GM10266 (cell line): ENCODE data around the gene PRAMEF27.
"Not testable (repeated sequence)": the region's sequence is repeated elsewhere in the genome, so short reads cannot be mapped to it uniquely, and the experiment has no call there.

Experiments used
- DNase-seq: peaks from one replicate; pipeline ENCODE4 v3.0.0; 2012; ENCODE audit errors: extremely low spot score

Gene PRAMEF27

DNA sequence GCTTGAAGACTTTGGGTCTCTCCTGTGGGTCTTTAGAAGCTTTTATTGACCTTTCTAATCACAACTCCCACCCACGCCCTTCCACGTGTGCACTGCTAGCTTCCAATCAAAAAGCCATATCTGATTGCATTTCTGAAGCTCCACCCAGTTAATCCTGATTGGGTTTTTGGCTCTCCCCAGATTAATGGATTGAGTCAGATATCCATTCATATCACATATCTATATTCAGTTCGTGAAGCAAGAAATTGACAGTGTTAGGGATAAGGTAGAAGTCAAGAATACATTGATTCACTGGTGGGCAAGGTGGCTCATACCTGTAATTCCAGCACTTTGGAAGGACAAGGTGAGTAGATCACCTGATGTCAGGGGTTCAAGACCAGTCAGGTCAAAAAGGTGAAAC lies at the start of gene PRAMEF27:
Gene PRAMEF27 (minus strand): TSS at position 101 of the 400 bp plus-strand sequence. CDS start 2,916 bp downstream, outside the sequence.
- DNase-seq: not testable (repeated sequence)

- not testable (repeated sequence) for DNase-seq
These were observed 14.1 kb upstream of the PRAMEF27 start, which contains the start of gene PRAMEF25 for GRCh38 chr1:13070474-13070873. Gene PRAMEF25, plus strand, starts transcription at chr1:13070774. Its CDS starts 2,920 bp downstream, at chr1:13073694.

DNA sequence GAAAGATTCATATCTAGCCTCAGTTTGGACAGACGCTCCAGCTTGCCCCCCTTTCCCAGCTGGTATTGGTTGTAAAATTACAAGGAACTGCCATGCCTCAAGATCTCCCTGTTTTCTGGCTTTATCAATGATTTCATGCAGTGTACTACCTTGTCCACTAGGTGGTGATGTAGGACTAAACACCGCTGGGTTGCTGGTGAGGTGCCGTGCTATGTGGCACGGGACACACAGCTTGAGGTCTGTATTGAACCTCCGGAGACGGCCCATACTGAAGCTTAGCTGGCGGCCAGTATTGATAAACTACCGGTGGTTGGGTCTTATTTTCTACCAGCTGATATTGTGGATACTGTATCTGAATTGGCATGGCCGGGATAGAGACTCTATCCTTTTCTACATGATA lies 36.5 kb downstream of the PRAMEF27 start:
- not testable (repeated sequence) for DNase-seq

DNA sequence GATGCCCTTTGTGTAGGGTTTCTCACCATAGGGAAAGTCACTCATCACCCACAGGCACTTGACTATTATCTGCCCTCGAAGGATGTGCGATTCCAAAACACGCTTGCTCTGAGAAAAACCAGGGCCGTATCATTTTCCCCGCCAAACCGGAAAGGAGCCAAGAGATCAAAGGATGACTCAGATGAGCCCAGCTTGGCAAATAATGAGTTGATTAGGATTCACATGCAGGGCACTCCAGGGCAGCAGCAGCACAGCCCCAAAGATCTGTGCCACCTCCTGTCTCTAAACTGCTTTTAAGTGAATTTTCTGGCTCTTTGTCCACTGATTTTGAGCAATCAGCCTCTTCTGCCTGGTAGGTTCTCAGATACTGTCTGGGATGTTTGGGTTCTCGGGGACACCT lies 44.4 kb downstream of the PRAMEF27 start:
- DNase-seq: not testable (repeated sequence)

DNA sequence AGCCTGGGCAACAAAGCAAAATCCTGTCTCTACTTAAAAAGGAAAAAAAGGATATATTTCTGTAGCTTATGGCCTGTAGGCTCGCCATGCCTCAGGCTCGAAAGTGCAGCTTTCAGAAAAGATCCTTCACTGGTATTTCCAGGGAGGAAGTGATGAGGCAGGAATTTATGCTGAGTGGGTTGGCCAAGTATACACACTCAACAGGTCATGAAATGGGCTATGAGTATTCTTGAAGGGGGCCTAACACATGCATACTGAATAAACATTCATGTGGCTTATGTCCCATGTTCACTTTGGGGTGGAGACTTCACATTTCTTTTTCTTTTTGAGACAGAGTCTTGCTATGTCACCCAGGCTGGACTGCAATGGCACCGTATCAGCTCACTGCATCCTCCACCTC lies 47.0 kb downstream of the PRAMEF27 start:
- not testable (repeated sequence) for DNase-seq

DNA sequence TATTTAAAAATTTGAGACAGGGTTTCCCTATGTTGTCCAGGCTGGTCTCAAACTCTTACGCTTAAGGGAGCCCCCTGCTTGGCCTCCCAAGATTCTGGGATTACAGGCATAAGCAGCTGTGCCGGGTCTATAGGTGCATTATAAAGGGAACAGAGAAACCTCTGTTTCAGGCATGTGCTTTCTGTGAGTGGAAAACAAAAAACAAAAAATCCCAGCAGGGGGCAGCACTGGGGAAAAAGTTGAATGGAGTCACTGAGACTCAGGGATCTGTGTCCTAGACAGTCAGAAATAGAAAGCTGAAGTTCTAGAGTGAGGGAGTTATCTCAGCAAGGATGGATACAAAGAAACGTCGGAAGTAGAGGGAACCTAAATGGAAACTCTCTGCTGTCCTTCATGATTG lies 50.6 kb downstream of the PRAMEF27 start:
- DNase-seq: not testable (repeated sequence)
